NCI-H774 (cell line): ENCODE results near the gene ITPR3.
"Not testable (repeated sequence)": the region's sequence is repeated elsewhere in the genome, so short reads cannot be mapped to it uniquely, and the experiment has no call there.

ENCODE experiments used
- DNase-seq: peaks from one replicate; lab custom pipeline; 2025; lab: John Stamatoyannopoulos, UW

Gene ITPR3

DNA sequence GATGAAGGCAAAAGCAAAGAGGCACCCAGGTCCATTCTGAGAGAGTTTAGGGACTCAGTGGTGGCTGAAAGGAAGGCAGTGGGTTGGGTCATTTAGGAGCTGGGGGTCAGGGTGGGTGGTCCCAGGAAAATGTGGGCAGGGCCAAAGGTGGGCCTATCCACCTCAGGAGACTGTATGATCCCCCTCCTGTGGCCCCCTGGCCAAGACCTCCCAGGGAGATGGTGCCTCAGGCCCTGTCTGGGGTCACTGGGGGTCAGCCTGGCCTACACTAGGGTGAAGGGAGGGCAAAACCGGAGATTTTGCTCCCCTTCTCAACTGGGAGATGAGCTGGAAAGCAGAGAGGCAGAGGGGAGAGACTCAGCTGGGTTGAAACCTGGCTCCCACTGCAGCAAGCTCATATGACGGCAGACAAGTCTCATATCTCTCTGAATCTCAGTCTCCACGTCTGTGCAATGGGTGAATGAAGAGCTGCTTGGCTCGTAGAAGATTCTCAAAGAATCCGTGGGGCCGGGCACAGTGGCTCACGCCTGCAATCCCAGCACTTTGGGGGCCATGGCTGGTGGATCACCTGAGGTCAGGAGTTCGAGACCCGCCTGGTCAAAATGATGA is 29.6 kb upstream of the ITPR3 start:
- no peak for DNase-seq

GRCh38 chr6:33592280-33592594 is 28.9 kb upstream of the ITPR3 start:
- DNase-seq, result no peak

DNA sequence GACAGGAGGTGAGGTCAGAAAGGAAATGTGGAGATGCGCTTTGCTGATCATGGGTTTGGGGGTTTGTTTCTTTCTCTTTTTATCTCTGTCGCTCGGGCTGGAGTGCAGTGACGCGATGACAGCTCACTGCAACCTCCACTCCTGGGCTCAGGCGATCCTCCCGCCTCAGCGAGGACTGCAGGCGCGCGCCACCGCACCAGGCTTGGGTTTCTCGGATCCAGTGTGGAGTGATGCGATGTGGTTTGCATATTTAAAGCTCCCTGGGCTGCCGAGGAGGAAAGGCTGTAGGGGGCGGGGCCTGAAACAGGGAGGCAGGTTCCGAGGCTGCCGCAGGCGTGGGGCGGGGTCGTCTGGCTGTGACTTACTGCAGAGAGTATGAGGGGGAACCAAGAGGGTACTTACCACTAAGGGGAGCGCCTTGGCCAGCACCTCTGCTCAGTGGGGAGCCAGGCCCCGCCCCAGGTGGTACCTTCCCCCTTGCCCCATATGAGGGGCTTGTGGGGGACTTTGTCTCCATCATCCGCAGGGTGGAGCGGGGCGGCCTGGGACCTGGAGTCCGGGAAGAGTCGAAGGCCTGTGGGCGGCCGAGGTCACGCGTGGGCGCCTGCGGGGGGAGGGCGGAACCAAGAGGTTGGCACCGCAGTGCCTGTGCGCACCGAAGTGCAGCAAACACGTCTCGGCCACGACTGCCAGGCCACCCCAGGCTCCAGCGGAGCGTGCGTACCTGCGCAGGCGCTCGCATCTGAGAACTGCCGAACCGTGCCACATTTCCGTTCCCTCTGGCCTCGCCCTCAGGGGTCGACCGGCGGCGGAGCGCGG is 28.3 kb upstream of the ITPR3 start:
- DNase-seq, result no peak

GRCh38 chr6:33593414-33593727 is 27.8 kb upstream of the ITPR3 start:
- no peak for DNase-seq

DNA sequence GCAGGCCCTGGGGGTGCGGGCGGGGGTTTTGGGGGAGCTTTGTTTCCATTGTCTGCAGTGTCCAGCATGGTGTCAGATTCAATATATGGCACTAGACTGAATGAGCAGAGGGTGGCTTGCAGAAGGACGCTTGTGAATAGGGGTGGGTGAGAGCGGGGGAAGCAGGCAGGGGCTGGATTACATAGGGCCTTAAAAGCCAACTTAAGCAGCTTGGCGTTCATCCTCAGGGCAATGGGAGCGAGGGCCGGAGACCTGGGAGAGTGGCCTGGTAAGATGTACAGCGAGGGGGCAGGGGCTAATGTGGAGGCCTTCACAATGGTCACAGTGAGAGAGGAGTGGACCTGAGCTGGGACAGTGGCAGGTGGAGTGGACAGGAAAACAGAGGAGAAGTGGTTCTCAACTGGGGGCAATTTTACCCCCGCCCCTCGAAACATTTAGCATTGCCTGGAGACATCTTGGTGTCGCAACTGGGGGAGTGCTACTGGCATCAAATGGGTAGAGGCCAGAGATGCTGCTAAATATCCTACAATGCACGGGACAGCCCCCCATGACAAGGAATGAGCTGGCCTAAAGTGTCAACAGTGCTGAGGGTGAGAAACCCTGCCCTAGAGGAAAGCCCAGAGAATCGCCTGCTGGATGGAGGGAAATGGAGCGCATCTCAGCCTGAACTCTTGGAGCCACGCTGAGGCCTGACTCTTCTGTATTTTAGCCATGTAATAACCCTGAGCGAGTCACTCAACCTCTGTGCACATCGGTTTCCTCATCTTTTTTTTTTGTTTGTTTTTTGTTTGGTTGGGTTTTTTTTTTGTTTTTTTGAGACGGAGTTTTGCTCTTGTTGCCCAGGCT is 25.9 kb upstream of the ITPR3 start:
- no peak for DNase-seq

GRCh38 chr6:33596894-33597293 is 24.2 kb upstream of the ITPR3 start:
- not testable (repeated sequence) for DNase-seq

DNA sequence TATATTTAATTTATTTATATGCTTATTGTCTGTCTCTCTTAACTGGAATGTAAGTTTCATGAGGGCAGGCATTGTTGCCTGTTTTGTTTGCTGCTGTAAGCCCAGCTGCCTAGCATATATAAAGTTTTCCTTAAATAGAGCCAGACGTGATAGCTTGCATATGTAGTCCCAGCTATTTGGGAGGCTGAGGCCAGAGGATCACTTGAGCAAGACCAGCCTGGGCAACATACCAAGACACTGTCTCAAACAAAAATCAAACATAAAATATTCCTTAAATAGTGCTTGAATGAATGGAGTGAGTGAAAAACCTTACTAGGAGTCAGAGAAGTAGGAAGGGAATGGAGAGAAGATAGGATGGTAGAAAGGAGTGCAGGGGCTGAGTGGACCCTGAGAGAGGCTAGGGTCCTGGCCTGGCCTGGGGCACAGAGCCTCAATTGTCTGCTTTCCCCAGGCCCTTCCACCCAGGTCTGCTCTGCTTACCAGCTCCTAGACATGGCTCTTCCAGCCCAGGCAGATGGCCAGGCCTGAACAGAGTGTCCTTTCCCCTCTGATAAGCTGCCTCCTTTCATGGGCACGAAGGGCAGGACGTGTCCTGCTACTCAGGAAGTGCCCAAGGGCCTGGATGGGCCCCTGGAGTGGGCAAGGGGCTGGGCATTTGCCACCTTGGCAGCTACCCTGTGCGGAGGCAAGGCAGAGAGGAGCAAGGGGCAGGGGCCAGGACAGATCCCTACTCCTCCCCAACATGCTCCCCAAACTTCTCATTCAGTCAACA is 23.4 kb upstream of the ITPR3 start:
- no peak for DNase-seq

DNA sequence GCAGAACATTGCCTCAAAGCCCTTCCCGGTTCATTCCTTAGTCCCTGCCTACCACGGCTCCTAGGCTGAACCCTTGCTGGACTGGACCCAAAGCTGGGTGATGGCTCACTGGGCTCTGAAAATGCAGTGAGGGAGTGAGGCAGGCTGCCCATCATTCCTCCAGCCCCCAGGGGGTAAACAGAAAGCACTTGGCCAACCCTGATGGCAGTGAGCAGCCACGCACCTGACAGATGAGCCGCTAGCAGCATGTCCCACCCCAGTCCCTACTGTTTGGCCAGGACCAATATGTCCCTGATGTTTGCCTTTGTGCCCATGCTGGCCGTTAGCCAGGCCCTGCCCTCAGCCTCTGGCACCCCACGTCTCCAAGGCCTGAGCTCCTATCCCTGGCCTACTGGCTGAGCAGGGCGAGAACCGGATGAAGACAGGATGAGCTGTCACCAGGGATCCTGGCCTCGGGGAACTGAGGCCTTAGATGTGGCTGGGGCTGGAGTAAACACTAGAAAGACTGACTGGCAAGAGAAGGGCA is 21.6 kb upstream of the ITPR3 start:
- peak; percentile 24 for DNase-seq

- no peak for DNase-seq
Observed at GRCh38 chr6:33600761-33601160, 20.4 kb upstream of the ITPR3 start.

DNA sequence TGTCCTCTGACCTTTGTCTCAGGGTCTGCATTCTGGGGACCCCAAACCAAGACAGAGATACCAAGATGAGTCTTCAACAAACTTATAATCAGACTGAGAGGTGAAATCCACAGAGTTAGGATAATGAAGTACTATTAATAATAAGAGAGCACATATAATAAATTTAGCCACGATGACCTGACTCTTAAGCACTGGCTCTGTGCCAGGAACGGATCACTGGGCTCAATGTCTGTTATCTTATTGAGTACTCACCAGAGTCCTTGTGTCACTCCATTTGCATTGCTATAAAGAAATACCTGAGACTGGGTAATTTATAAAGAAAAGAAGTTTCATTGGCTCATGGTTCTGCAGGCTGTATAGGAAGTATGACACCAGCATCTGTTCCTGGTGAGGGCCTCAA is 18.9 kb upstream of the ITPR3 start:
- DNase-seq, result no peak

GRCh38 chr6:33604941-33605854 is 15.9 kb upstream of the ITPR3 start:
- DNase-seq, result no peak

- no peak for DNase-seq
Observed at GRCh38 chr6:33606642-33607041, 14.5 kb upstream of the ITPR3 start.

DNA sequence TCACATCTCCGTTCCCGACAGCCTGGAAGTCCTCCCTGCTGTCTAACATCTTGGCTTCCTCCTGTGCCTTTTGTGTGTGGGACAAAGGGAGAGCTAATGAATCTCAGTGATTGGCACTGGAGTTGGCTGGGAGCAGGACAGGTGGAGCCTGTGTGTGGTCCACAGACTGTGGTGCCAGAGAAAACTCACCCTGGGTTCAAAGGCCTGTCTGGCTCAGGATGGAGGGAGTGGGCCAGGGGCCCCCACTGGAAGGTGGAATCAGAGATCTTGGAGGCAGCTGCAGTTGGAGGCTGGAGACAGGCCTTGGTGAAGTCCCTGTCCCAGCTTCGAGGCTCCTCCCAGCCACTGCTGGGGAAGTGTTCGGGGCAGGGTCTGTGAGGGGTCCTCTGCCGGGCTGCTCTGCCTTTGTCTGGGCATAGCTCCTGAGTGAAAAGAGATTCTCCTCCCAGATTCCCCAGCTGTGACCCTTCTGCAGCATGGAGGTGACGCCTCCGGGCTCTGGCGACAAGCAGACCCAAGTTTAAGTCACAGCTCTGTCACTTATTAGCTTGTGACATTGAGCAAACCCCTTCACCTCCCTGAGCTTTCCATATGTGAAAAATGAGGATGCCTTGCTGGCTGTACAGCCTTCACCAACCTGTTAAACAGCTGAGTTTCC is 13.9 kb upstream of the ITPR3 start:
- DNase-seq, result no peak

DNA sequence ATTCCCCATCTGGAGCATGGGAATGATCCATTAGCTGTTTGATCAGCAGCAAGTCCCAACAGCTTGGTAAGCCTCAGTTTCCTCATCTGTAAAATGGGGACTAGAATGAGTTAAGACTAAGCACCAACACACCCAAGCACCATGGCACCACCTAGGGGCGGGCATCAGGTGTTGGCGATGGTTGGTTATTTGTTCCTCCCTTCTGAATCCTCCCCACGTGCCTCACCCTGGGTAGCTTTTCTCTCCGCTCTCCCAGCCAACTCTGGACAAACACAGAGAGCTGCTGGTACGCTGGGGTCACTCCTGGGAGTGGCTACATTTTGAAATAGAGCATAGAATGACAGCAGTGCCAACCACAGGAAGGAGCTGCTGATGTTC is 13.3 kb upstream of the ITPR3 start:
- no peak for DNase-seq

GRCh38 chr6:33609019-33609418 is 12.1 kb upstream of the ITPR3 start:
- no peak for DNase-seq

GRCh38 chr6:33609528-33609927 is 11.6 kb upstream of the ITPR3 start:
- DNase-seq, result no peak

- DNase-seq, result no peak
Observed at GRCh38 chr6:33610067-33610466, 11.1 kb upstream of the ITPR3 start.

DNA sequence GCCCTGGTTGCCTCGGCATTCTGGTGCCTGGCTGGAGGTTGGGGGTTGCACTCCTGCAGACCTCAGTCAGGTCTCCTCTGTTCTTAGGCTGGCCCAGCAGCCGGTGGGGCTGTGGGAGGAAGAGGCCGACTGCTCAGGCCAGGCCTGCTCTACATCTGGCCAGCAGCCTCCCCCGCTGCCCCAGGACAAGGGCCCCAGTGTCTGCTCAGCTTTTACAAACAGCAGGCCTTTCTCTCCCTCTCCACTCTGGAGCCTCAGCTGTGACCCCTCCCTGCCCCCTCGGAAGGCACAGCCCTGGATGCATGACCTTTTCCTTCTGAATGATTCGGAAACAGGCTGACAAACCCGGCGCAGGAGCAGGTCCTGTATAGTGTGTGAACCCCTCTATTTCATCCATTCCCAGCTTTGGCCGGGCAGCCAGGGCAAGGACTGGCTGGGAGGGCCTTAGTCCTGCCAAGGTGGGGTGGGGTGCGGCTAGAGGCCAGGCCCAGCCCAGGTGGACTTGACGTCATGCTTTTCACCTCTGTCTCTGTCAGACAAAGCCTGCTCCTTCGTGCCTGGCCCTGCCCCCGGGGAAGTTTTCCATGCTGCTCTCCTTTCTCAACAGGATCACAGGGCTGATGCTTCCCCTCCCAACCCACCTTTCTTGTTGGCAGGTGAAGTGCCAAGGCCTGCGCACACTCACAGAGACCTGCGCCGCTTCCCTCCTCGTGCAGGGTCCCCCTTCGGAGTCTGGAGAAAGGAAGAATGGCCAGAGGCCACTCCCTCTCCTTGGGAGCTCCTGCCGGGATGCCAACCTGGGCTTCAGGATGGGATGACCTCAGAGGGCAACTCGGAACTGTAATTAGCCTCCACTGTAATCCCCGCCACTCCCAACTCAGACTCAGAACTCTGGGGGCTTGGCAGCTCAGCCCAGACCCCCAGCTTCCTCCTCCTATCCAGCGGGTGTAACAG is 10.1 kb upstream of the ITPR3 start:
- no peak for DNase-seq

GRCh38 chr6:33613146-33613794 is 7.9 kb upstream of the ITPR3 start:
- no peak for DNase-seq
